ENCODE measurements around the gene DLX3.

The DLX3 gene

GRCh38 chr17:49991409-49991808 lies 3.6 kb downstream of the DLX3 start:
- DNase-seq, result no peak

GRCh38 chr17:49990921-49991320 lies 4.1 kb downstream of the DLX3 start:
- DNase-seq, result no peak

GRCh38 chr17:49990331-49990730 lies 4.7 kb downstream of the DLX3 start:
- DNase-seq, result no peak

- DNase-seq, result no peak
These were observed 5.5 kb downstream of the DLX3 start for GRCh38 chr17:49989518-49989880.

- peak in 1 of 2 experiments; percentile 39 for DNase-seq
These were observed 7.2 kb downstream of the DLX3 start for GRCh38 chr17:49987681-49988441.

- DNase-seq, result no peak
These were observed 7.8 kb downstream of the DLX3 start for GRCh38 chr17:49987290-49987585.

GRCh38 chr17:49986396-49987289 lies 8.4 kb downstream of the DLX3 start:
- DNase-seq, result no peak

- no peak for DNase-seq
These were observed 9.6 kb downstream of the DLX3 start for GRCh38 chr17:49985310-49985990.

- no peak for DNase-seq
These were observed 10.2 kb downstream of the DLX3 start for GRCh38 chr17:49984776-49985175.

- no peak for DNase-seq
These were observed 10.7 kb downstream of the DLX3 start for GRCh38 chr17:49984283-49984682.

- DNase-seq, result no peak
These were observed 14.3 kb downstream of the DLX3 start for GRCh38 chr17:49980703-49981197.

GRCh38 chr17:49979748-49980479 lies 15.1 kb downstream of the DLX3 start:
- DNase-seq, result no peak

GRCh38 chr17:49978501-49978900 lies 16.5 kb downstream of the DLX3 start:
- DNase-seq, result no peak

- DNase-seq, result no peak
These were observed 17.3 kb downstream of the DLX3 start for GRCh38 chr17:49977463-49978389.

GRCh38 chr17:49976828-49977202 lies 18.2 kb downstream of the DLX3 start:
- DNase-seq, result no peak

GRCh38 chr17:49976163-49976827 lies 18.7 kb downstream of the DLX3 start:
- no peak for DNase-seq

- DNase-seq, result no peak
These were observed 19.5 kb downstream of the DLX3 start for GRCh38 chr17:49975531-49975930.

- DNase-seq, result no peak
These were observed 21.8 kb downstream of the DLX3 start for GRCh38 chr17:49973271-49973615.

GRCh38 chr17:49972486-49973270 lies 22.3 kb downstream of the DLX3 start:
- DNase-seq, result no peak

- DNase-seq, result no peak
These were observed 23.1 kb downstream of the DLX3 start for GRCh38 chr17:49971848-49972485.

Measured in NCI-H2081 (cell line).